Measurements from ENCODE around the gene THOC5. TPM values are rescaled to one million over a fixed set of nuclear protein-coding genes. Genes with fewer than 3 reads are reported as not detected.

The THOC5 gene
- total RNA-seq, 1 donor from 2014 or later = 34.4 TPM

DNA sequence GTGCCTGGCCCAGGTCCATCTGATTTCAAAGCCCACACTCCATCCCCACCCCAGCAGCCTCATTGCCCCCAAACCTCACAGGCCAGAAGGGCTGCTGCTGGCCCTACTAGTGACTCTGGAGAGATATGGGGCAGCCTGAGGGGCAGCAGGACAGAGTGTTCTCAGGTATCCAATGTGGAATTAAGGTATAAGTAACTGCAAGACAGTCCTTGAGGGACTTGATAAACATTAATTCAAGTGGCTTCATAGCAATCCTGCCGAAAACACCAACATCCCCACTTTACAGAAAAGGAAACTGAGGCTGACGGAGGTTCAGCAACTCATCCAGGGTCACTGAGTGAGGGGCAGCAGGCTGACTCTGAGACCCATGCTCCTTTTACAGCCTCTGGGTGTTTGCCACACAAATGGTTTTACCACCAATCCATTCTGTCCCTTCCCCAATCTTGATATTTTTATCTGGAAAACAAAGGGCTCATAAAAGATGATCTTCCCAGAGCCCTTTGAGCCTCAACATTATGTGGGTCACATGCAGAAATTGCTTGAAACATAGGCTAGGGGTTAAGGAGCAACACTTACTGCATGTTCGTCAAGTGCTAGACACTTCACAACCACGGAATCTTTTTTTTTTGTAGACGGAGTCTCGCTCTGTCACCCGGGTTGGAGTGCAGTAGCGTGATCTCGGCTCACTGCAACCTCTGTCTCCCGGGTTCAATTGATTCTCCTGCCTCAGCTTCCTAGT is 25.1 kb upstream of the THOC5 start:
- no peak overlapping the region for H3K27ac ChIP-seq
- DNase-seq (no peak), ATAC-seq (no peak)
- H3K27me3 ChIP-seq (ENCODE audit: low read depth) = no peaks in the 10 kb centered on the region
- no peak overlapping the region for H3K4me3 ChIP-seq
- no peaks in the 10 kb centered on the region for H3K36me3 ChIP-seq
- TF ChIP-seq, protein P1, sequence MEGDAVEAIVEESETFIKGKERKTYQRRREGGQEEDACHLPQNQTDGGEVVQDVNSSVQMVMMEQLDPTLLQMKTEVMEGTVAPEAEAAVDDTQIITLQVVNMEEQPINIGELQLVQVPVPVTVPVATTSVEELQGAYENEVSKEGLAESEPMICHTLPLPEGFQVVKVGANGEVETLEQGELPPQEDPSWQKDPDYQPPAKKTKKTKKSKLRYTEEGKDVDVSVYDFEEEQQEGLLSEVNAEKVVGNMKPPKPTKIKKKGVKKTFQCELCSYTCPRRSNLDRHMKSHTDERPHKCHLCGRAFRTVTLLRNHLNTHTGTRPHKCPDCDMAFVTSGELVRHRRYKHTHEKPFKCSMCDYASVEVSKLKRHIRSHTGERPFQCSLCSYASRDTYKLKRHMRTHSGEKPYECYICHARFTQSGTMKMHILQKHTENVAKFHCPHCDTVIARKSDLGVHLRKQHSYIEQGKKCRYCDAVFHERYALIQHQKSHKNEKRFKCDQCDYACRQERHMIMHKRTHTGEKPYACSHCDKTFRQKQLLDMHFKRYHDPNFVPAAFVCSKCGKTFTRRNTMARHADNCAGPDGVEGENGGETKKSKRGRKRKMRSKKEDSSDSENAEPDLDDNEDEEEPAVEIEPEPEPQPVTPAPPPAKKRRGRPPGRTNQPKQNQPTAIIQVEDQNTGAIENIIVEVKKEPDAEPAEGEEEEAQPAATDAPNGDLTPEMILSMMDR (IDR thresholded peaks at IDR 0.05) = no peak
- no peaks in the 10 kb centered on the region for H3K9me3 ChIP-seq
- intact Hi-C loops (cut with DNase I) = no loop called here
- peaks cover 5% of the 10 kb centered on the region for H3K4me1 ChIP-seq

DNA sequence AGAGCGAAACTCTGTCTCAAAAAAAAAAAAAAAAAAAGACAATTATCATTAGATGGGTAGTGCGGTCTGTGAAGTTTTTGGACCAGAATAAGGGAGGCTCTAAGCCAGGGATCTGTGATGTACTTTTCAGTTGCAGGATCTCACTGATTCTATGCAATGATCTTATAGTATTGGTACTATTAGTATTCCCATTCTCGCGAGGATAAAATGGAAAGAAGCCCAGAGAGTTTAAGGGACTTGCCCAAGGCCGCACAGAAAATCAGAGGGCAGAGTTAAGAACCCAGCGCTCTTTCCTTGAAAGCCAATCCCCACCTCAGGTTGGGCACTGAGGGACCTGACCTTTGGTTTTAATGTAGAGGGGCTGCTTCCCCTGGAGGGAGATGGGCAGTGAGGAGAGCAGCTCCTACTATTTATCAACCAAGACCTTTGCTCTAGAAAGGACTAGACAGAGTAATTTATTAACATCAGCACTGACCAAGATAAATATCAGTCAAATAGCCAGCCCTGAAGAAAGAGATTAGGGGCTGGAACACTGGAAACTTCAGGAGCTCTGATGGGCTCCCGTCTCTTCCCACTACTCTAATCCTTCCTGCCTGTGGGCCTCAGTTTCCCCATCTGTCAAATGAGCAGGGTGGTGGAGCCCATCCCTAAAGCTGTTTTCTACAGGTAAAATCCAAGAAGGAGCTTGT is 21.3 kb upstream of the THOC5 start:
- Histone ChIP-seq H3K9me3 (no peaks in the 10 kb centered on the region), H3K4me1 (no peaks in the 10 kb centered on the region), H3K27me3 (ENCODE audit: low read depth) (no peaks in the 10 kb centered on the region), H3K36me3 (peaks cover 3% of the 10 kb centered on the region), H3K4me3 (no peak overlapping the region), H3K27ac (no peak overlapping the region)
- no peak for ATAC-seq
- intact Hi-C loops (cut with DNase I) = no loop called here
- TF ChIP-seq, protein P1 (IDR thresholded peaks at IDR 0.05) = no peak
- no peak for DNase-seq

DNA sequence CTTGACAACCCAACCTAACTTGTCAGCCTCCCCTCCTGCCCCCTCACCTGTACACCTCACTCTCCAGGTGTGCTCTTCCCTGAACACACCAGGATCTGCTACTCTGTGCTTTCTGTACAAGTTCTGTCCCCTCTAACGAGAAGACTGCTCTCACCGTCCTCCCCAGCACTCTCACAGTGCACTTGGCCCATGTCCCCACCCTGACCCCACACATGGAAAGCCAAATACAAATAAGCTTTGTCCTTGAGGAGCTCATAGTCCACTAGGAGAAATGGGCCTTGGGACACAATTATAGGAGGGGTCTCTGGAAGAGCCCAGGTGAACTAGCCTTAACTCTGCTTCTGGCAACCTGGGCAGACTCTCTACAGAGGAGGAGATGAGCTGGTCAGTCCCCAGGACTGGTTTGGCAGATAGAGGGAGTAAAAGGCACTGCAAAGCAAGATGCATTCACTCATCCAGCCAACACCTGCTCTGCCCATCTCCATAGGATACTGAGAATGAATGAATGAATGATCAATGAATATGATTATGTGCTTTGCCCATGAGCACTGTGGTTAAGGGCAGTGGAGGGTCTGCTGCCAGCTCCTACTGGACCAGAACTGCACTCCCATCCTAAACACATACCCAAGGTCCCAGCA is 17.5 kb upstream of the THOC5 start:
- no peak for ATAC-seq
- Histone ChIP-seq H3K4me1 (no peaks in the 10 kb centered on the region), H3K9me3 (no peaks in the 10 kb centered on the region), H3K4me3 (no peak overlapping the region), H3K27ac (no peak overlapping the region), H3K36me3 (peaks cover 26% of the 10 kb centered on the region), H3K27me3 (ENCODE audit: low read depth) (no peaks in the 10 kb centered on the region)
- TF ChIP-seq, protein P1 (IDR thresholded peaks at IDR 0.05) = no peak
- DNase-seq = no peak
- intact Hi-C loops (cut with DNase I) = no loop called here

DNA sequence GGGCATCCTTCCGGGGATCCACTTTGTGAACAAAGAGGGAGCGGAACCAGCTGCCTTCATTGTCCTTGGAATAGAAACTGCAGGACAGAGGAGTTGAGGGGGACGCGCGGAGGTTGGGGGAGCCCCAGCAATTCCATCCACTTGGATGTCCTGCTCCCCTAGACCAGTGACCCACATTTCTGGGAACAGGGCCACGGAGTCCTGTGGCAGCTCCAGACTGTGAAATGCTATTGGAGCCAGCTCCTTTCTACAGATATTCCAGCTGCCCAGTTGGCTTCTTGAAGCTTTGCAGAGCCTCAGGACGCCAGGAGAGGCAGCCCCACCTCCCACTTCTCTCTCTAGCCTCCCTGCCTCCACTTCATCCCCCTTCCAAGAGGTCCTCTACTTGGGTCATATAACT is 16.9 kb upstream of the THOC5 start:
- intact Hi-C loops (cut with DNase I) = no loop called here
- DNase-seq (no peak), ATAC-seq (no peak)

DNA sequence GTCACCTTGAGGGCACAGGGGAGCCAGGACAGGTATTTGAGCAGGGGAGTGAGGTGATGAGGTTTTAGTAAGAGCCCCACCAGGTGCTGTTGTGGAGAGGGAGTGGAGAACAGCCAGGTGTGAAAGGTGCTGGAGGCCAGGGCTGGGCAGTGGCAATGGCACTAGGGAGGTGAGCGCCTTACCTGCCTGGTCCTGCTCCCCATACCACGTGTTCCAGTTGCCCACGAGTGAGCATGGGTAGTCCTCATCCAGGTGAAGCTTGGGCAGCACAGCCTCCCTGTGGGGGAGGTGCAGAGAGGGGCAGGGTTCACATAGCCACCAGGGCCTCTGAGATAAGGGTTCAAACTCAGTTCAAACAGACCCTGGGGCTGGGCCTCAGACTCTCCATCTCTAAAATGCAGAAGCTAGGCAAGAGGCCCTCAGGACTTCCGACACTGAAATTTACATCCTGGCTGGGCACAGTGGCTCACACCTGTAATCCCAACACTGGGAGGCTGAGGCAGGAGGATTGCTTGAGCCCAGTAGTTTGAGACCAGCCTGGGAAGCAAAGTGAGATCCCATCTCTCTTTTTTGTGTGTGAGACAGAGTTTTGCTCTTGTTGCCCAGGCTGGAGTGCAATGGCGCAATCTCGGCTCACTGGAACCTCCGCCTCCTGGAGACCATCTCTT is 15.6 kb upstream of the THOC5 start:
- Histone ChIP-seq H3K4me3 (no peak overlapping the region), H3K4me1 (no peaks in the 10 kb centered on the region), H3K27ac (no peak overlapping the region), H3K9me3 (no peaks in the 10 kb centered on the region), H3K27me3 (ENCODE audit: low read depth) (no peaks in the 10 kb centered on the region), H3K36me3 (peaks cover 41% of the 10 kb centered on the region)
- DNase-seq (no peak), ATAC-seq (peak in 1 of 2 donors; percentile 16)
- TF ChIP-seq, protein P1 (IDR thresholded peaks at IDR 0.05) = no peak
- intact Hi-C loops (cut with DNase I) = no loop called here

More for the DNA sequence above, 16.9 kb upstream of the THOC5 start:
- no peaks in the 10 kb centered on the region for H3K9me3 ChIP-seq
- TF ChIP-seq, protein P1 (IDR thresholded peaks at IDR 0.05) = no peak
- H3K27me3 ChIP-seq (ENCODE audit: low read depth) = no peaks in the 10 kb centered on the region
- no peaks in the 10 kb centered on the region for H3K4me1 ChIP-seq
- H3K27ac ChIP-seq = no peak overlapping the region
- peaks cover 31% of the 10 kb centered on the region for H3K36me3 ChIP-seq
- H3K4me3 ChIP-seq = no peak overlapping the region
